Limb (tissue), 2 donors: ENCODE data around the gene MARK3.
"Not testable (repeated sequence)": the region's sequence is repeated elsewhere in the genome, so short reads cannot be mapped to it uniquely, and the experiment has no call there.

Experiments used
- DNase-seq, 2 donors: peaks; one replicate each; pipeline ENCODE4 v3.0.0-alpha.2; 2016; ENCODE audit errors: extremely low spot score in 2 of 2

The MARK3 gene

DNA sequence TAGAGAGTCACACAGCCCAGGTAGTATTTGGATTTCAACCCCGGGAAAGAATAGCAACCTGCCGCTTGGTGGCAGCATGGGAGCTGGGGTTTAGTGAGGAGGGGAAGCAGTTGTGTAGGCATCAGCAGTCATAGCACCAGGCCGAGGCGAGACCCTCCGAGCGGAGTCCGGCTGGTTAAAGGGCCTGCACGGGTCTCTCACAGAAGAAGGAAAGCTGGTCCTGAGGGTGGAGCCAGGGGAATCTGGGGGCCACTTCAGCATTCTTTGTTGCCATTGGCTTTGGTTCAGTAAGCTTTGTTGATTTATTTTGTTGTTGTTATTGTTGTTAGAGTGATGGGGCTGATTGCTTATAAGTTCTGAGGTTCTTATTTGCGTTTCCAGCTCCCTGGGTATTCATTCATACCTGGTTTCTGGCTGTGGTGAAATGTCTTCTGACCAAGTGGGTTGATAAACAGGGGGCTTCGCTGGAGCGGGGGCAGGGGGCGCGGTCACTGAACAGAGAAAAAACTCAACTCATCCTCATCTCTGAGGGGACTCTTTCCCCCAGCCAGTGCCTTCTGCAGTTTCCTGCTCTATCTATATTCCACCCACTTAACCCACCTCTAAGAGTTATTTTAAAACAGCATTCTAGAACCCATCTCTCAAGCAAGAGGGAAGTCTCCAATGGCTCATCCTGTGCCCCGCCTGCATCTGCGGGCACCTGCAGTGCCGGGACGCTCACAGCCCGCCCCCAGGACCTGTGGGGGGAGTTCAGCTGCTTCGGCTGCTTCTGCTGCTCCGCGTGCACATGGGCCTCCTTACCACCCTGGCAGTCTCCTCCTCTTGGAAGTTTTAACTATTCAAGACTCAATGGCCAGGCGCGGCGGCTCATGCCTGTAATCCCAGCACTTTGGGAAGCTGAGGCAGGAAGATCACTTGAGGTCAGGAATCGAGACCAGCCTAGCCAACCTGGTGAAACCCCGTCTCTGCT is 125.8 kb downstream of the MARK3 start:
- DNase-seq: no peak

- DNase-seq: not testable (repeated sequence)
Observed at GRCh38 chr14:103512180-103512579, 127.0 kb downstream of the MARK3 start.

GRCh38 chr14:103512701-103513611 is 127.7 kb downstream of the MARK3 start:
- DNase-seq: peak in 1 of 2 donors; percentile 63

DNA sequence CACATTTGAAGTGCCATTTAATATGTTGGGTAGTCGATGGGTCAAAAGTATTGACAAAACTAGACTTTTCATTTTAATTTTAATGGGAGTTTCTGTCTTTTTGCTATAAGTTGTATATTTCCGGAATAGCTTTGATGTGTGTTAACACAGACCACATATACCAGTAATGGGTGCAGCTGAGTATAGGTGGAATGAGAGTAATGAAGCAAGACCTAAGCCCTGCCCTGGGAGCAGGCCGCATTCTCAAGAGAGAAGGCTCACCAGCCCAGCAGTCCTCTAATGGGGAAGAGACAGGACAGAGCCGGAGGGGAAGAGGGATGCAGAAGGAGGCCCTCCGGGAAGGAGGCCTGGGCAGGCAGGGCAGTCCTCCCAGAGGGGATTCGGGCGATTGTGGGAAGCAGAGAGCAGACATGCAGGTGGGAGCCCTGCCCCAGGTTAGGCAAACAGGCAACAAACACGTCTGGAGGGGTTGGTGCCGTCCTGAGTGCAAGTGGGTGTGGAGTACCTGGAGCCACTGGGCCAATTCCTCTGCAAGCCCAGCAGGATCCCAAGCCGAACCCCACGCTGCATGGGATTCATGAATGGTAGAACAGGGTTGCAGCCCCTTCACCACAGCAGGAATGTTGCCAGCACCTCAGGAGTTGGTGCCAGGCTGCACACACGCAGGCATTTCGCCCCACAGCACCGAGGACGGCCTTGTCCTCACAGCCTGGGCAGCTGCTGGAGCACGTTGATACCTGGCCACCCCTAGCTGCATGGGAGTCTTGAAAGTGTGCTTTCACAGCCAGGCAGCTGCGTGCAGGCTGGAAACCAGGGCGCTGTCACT is 129.6 kb downstream of the MARK3 start:
- DNase-seq: no peak

- no peak for DNase-seq
Observed at GRCh38 chr14:103516426-103517173, 131.4 kb downstream of the MARK3 start.

GRCh38 chr14:103517174-103517566 is 132.0 kb downstream of the MARK3 start:
- no peak for DNase-seq

GRCh38 chr14:103517721-103518421 is 132.7 kb downstream of the MARK3 start:
- peak in 1 of 2 donors; percentile 47 for DNase-seq

DNA sequence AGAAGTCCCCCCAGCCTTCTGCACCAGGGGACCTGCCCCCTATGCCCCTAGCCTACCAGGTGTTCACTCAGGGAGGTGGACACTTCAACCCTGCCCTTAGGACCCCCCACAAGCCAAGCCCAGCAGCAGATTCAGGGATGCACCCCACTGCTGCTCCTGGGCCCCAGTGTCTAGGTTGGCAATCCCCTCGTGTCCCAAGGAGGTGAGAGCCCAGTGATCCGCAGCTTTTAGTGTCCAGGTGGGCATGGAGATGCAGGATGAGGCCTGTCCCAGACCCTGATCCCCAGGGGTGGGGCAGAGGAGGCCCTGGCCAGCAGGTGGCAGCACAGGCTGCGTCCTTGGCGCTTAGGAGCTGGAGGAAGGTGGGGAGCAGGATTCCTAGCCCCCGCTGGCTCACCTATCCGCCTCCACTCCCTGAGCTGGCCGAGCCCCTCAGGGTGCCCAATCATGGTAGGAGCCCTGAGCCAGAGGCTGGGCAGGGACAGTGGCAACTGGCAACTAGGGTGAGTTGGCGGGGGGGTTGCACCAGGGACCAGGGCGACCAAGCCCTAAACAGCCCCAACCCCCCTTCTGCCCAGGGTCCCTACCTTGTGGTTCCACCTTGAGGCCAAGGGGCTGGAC is 133.3 kb downstream of the MARK3 start:
- peak in 1 of 2 donors; percentile 72 for DNase-seq

DNA sequence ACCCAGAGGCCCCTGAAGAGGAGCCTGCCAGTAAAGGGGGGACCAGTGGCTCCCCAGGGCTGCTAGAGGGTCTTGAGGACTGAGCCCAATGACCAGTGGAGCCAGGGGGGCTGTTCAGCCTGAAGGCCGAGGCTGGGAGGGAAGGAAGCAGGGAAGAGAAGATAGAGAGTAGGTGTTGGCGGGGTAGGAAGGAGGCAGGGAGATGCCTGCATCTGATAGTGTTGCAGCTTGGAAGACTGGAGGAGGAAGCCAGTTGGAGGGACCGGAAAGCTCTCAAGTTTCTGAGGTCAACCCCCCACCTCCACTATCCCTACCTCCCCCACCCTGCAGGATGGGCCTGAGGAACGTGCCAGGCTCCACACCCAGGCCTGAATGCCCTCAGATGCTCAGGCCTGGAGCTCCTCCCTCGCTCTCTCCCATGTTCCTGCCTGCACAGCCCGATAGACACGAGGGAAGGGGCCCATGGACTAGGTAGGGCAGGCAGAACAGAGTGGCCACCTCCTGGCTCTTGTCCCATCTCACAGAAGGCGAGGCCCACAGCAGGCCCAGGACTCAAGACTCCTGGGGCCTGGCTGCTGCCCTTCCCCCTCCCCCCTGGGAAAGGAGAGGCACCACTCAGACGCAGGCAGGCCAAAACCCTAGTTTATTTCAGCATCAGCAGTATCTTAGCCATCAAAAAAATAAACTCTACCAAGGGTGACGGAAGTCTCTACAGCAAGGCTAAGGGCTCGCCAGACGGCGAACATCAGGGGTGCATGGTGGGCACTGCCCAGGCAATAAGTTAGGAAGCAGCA is 134.0 kb downstream of the MARK3 start:
- no peak for DNase-seq

DNA sequence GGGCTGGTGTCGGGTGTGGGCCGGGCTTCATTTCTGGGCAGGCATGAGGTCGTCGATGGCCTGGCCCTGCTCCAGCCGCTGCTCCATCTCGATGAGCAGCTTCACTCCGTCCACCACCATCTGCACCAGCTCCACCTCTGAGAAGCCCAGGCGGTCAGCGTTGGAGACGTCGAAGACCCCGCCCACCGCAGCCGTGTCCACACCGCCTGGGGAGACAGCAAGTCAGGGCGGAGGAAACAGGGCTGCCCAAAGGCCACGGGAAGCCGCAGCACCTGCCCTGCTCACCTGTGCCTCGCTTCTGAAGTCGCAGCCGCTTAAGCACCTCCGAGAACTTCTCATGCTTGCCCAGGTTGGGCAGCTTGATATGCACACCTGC is 134.6 kb downstream of the MARK3 start:
- peak in 1 of 2 donors; percentile 37 for DNase-seq

DNA sequence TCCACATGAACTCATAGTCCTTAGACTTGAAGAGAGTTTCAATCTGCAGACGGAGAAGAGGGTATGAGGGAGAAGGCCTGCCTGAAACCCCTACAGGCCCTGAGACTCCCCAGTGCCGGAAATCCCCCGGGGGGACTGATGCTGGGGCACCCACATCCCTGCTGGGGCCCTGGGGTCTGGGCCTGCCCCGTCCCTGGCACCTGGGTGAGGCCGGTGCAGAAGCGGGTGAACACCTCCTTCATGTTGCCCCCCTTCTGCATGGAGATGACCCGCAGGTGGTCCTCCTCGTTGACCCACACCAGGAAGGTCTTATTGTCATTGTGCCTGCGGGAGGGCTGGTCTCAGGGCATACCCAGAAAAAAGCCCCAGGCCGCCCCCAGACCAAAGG is 135.0 kb downstream of the MARK3 start:
- DNase-seq: peak in 1 of 2 donors; percentile 30

DNA sequence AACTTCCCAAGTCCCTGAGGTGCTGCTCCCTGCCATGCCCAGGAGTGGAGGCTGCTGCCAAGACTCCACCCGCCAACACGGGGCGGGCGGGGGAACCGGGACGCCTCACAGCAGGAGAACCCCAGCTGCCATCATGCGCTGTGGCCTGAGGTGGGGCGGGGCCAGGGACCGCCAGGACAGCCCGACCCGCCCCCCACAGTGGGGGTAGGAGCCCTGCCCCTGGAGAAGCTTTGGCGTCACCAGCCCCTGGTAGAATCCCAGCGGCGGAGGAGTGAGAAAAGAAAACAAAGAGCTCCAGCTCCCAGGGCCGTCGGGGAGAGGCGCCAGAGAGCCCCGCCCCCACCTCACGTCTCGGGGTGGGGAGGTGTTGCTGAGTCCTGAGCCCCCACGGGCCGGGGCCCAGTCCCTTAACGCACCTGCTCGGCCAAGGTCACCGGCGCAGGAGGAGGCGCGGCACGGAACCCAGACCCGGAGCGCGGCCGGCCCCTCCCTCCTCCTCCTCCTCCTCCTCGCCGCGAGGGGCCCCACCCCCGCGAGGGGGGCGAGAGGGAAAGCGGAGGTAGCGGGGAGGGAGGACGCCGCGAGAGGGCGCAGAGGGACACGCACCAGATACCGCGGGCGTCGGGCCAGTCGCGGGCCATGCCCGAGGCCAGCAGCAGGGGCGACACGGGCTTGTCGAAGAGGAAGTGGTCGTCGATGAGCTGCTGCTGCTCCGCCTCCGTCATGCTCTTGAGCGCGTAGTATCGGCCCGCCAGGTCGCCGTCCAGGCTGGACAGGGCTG is 135.6 kb downstream of the MARK3 start:
- DNase-seq: peak; percentile 58 to 85

DNA sequence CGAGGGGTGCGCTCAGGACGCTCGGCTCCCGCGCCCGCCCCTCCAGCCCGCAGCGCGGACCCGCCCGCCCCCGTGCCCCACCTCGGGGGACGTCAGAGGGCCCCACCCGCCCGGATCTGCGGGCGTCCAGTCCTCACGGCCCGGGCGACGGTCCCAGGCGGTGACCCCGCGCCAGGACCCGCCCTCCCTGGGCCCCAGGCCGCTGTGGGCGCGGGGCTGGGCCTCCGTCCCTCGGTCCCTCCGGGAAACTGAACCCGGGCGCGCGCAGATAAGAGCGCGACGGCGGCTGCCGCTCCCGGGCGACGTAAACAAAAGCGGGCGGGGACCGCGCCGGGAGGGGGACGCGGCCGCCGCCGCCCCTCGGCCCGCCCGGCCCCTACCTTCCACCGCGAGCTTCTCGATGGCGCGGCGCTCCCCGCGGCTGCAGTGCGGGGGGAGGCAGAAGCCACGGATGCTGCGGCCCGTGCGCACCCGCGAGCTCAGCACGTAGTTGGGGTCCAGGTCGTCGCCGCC is 136.3 kb downstream of the MARK3 start:
- DNase-seq: no peak

DNA sequence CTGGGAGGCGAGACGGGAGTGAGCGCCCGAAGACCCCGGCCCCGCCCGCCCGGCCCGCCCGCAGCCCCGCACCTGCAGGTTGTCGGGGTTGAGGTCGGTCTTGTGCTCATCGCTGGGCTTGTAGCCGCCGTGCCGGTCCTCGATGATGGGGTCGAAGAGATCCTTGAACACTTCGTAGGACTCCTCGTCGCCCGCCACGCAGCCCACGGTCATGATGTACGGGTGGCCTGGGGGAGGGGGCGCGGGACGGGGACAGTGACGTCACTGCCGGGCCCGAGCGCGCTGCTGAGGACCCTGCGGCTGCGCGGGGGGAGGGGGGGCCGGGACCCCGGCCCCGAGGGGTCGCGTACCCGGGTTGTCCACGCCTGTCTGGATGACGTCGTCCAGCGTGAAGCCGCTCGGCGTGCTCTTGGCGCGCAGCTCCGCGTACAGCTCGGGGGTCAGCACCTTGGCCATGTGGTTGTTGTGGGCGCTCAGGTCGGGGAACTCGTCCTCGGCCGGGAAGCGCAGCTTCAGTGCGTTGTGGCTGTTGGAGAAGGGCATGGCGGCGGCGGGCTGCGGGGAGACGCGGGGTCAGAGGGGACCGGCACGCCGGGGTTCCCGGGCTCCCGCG is 136.8 kb downstream of the MARK3 start:
- peak in 1 of 2 donors; percentile 76 for DNase-seq

GRCh38 chr14:103522649-103523574 is 137.7 kb downstream of the MARK3 start, which contains the start of gene CKB:
Gene CKB (minus strand): TSS chr14:103522830. CDS start chr14:103522493, 337 bp downstream.
- DNase-seq: peak; percentile 52 to 79

- no peak for DNase-seq
Observed at GRCh38 chr14:103523575-103523954, 138.3 kb downstream of the MARK3 start.
